Activated T-helper 9 cell treated with anti-CD3 and anti-CD28 coated beads, Interleukin-2, amount 50 U/mL, for 16 hours (primary cell): ENCODE measurements around the gene ABCC1.
"Not testable (repeated sequence)": the region's sequence is repeated elsewhere in the genome, so short reads cannot be mapped to it uniquely, and the experiment has no call there.

Experiments used
- DNase-seq: peaks from one replicate; pipeline ENCODE4 v3.0.0-alpha.2; 2020; ENCODE audit warnings: low read depth

The ABCC1 gene

DNA sequence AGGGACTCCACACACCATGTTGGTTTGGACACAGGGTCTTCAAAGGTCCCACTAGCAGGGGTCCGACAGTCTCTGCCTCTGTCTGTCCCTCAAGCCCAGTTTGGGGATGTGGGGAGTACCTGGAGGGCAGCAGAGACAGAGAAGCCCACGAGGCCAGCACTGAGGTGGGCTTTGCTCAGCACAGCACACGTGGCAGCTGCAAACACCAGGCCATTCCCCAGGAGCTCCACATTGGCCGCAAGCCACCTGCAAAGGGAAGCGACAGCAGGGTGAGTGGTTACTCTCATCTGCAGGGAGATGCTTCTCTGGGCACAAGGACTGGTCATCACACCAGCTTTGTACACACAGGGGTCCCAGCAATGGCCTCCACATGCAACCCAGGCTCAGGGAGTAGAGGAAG, 211.9 kb downstream of the ABCC1 start:
- no peak for DNase-seq

DNA sequence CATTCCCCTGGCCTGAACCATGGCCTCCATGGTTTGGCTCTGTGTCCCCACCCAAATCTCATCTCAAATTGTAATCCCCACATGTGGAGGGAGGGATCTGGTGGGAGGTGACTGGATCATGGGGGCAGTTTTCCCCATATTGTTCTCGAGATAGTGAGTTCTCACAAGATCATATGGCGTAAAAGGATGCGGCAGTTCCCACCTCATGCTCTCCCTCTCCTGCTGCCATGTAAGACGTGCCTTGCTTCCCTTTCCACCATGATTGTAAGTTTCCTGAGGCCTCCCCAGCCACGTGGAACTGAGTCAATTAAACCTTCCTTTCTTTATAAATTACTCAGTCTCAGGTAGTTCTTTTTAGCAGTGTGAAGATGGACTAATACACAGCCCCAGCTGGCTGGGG, 212.4 kb downstream of the ABCC1 start:
- not testable (repeated sequence) for DNase-seq

DNA sequence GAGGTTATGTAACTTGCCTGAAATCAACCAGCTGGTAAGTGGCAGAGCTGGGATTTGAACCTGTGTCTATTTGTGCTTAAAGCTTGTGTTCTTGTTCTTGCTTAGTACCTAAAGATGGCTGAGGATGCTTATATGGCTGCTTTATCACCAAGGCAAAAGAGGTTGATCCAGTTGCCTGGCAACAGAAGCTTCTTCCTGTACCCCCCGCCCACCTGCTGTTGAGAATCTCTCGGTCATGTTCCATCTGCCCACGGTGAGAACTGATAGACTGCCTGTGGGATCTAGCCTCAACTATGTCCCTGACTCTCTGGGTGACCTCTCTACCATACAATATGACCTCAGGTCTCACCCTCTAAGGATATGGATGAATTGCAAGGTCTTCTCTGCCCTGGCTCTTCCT, 213.2 kb downstream of the ABCC1 start:
- no peak for DNase-seq

DNA sequence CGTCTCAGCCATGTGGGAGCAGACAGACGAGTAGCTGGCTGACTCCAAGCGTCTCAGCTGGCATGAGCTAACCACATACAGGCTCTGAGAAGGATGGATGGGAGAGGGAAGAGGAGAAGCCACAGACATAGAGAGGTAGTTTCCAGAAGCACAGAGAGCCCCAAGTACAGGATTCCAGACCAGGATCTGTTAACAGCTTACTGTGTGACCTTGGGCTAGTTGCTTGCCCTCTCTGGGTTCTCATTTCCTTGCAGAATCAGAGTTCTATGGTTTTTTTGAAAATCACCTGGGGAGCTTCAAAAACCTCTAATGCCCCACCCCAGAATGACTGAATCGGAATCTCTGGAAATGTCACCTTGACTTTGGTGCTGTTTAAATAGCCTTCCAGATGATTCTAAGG, 213.7 kb downstream of the ABCC1 start:
- no peak for DNase-seq

DNA sequence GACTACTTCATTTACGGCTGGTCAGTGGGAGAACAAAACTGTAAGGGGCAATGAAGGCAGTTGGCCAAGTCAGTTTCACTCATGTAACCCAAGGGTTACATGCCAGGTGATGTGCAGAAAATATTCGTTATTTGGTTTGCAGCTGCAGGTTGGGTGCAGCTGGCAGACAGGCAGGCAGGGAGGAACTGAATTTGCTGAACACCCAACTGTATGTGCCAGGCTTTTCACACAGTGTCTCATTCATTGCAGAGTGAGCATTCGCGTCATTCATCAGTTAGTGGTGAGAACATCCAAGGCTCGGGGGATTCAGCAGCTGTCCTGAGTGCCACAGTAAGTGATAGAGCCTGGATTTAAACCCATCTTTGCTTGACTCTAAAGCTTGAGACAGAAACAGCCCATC, 214.2 kb downstream of the ABCC1 start:
- DNase-seq, result no peak

DNA sequence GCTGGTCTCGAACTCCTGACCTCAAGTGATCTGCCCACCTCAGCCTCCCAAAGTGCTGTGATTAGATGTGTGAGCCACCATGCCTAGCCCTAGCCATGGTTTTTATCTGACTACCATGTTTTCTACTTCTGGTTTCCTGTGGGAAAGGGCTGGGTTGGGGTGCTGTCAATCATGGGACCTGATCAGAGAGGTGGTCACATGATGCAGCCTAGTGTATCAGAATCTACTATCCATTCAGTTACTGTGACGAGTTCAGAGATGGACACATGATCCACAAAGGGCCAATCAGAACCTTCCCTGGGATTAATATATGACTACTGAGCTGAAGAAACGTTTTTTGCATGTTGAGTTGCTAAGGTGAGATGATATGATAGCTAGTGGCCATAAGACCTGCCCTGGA, 214.8 kb downstream of the ABCC1 start:
- no peak for DNase-seq

DNA sequence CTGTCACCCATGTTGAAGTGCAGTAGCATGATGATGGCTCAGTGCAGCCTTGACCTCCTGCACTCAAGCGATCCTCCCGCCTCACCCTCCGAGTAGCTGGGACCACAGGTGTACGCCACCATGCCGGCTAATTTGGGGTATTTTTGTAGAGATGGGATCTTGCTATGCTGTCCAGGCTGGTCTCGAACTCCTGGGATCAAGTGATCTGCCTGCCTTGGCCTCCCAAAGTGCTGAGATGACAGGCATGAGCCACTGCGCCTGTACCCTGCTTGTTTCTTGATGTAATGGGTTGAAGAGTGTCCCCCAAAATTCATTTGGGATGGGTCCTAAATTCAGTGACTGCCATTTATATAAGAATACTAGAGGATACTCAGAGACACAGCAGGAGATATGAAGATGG, 216.7 kb downstream of the ABCC1 start:
- no peak for DNase-seq

DNA sequence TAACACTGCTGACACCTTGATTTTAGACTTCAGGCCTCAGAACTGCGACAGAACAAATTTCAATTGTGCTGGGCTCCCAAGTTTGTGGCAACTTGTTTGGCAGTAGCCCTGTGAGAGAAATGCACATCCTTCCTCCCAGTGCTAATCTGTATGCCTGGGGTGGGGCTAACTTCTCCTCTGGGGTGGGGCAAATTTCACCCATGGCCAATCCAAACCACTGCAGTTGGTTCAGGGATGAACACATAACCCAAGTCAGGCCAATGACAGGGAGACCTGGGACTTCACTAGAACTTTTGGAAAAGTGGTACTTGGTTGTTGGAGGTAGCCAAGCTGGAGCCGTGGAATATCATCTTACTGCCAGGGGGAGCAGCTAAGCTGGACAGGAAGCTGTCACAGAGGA, 217.5 kb downstream of the ABCC1 start:
- no peak for DNase-seq

DNA sequence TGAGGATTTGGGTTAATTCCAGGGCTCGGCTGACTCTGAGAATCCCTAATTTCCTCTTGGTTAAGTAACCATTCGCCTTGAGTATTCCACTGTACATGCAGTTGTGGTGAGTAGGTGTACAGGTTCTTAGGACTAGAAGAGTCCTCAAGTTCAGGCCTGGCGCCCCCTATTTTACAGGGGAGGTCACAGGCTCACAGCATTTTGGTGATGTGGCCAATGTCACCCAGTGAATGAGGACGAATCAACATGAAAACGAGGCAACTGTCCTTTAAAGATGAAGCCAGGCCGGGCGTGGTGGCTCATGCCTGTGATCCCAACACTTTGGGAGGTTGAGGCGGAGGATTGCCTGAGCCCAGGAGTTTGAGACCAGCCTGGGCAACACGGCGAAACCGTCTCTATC, 218.5 kb downstream of the ABCC1 start:
- no peak for DNase-seq

DNA sequence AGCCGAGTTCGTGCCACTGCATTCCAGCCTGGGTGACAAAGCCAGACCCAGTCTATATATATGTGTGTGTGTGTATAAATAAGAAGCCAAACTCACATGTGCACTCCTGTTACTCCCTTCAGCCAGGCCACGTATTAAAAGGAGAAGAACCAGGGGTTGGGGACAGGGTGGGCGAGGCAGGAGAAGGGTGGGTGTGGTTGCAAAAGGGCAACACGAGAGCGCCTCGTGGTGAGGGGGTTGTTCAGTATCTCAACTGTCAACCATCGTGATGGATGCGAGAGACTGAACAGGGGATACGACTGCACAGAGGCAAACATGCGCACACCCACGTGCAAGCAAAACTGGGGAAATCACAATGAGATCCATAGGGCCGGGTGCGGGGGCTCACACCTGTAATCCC, 219.0 kb downstream of the ABCC1 start:
- no peak for DNase-seq

DNA sequence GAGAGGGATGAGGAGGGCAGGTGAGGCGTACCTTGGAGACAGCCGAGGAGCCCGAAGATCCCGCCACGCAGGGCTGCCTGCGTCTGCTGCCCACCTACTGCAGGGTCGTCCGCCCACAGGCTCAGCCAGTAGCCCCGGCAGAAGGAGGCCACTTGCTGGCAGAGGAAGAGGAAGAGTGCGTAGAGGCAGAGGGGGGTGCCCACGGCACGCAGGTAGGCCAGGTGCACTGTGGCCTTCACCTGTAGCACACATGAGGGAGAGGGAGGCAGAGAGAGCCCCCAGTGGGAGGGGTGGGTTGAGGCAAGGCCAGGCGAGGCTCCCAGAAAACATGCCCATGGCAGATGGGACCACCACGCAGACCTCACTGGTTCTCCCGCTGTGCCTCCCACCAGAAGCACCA, 220.2 kb downstream of the ABCC1 start:
- no peak for DNase-seq

DNA sequence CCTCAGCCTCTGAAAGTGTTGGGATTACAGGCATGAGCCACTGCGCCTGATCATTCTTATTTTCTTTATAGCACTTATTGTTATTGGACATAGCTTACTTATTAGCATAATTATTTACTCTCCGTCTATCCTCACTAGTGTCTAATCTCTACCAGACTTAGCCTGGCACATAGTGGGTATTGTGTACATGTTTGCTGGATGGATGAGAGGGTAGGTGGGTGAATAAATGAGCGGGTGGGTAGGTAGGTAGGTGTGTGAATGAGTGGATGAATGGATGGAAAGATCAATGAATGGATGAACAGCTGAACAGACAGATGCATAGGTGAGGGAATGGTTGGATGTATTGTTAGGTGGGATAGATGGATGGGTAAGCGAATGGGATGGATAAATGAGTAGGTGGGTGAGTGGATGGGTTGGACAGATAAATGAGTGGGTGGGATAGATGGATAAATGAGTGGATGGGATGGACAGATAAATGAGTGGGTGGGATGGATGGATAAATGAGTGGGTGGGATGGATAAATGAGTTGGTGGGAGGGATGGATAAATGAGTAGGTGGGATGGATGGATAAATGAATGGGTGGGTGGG, 222.0 kb downstream of the ABCC1 start:
- no peak for DNase-seq

DNA sequence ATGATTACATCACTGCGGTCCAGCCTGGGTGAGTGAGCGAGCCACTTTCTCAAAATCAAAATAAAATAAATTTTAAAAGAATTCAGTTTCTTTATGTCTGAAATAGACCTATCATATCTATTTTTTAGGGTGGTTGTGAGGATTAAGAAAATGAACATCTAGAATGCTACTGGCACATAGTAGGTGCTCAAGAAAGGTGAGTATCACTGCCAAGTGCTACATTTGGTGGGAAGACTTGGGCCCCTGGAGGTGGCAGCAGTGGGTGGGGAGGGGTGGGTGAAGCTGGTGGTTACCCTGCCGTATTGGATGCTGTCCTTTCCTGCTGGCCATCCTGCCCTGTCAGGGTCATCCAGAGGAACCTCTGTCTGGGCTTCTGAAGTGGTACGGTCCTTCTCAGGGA, 223.6 kb downstream of the ABCC1 start:
- no peak for DNase-seq

DNA sequence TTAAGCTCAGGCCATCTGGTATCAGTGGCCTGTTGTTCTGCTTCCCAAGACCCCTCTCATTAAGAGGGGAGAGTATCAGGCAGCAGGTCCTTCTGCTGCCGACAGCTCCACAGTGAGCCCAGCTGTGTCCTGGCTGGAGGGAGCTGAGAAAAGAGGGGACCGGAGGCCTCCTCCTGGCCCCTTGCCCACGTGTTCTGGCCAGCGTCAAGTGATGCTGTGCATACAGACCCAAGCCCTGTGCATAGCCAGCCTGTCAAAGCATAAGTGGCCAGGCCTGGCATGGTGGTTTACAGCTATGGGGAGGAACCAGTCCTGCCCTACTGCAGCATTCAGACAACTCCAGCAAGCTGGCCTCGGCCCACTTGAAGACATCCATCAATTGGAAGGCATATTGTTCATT, 225.9 kb downstream of the ABCC1 start:
- DNase-seq, result no peak

DNA sequence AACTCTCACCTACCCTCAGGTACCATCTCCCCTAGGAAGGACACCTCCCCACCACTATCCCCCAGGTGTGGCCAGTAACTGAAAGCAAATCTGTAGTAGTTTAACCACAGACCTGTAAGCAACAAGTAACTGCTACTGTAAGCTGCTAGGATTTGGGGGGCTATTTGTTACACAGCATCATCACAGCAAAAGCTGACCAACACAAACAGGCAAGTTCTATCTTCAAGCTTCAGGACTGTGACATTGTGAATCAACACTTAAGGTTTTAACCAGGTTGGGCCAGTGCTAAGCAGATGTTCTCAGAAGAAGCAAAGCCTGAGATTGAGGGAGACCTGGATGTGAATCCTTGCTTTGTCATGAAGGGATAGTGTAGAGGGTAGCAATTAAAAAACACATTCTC, 226.9 kb downstream of the ABCC1 start:
- DNase-seq, result no peak

DNA sequence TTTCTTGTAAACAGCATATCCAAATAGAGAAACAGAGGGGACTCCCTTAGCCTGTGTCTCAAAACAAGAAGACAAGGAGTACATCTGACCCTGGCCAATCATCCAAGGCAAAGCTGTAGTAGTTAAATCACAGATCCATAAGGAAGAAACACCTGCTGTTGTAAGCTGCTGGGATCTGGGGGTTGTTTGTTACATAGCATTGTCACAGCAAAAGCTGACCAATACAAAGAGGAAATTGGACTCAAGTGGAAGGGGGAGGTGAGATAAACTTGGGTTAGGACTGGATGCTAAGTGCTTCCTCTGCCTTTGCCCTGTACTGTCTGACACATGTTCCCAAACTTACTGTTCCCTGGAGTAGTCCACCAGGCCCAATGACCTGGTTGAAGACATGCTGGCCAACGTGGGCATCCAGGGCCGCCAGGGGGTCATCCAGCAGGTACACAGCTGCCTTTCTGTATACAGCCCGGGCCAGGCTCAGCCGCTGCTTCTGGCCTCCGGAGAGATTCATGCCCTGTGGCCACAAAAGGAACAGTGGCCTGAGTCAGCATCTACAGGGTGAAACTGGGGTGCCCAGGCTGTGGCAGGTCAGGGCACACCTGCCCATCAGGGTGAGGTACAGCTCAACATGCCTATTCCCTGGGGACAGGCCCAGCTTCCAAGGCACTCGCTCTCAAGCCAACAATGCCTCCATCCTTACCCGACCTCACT, 229.2 kb downstream of the ABCC1 start:
- DNase-seq, result no peak

DNA sequence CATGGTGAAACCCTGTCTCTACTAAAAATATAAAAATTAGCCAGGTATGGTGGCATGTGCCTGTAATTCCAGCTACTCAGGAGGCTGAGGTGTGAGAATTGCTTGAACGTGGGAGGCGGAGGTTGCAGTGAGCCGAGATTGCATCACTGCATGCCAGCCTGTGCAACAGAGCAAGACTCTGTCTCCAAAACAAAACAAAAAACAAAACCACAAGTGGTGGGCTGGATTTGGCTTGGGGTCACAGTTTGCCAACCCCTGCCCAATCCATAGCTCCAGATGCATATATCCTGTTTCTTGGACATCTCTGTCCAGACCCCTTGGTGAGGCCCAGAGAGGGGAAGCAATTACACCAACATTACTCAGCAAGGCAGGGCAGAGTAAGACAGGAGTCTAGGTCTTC, 232.3 kb downstream of the ABCC1 start:
- not testable (repeated sequence) for DNase-seq

DNA sequence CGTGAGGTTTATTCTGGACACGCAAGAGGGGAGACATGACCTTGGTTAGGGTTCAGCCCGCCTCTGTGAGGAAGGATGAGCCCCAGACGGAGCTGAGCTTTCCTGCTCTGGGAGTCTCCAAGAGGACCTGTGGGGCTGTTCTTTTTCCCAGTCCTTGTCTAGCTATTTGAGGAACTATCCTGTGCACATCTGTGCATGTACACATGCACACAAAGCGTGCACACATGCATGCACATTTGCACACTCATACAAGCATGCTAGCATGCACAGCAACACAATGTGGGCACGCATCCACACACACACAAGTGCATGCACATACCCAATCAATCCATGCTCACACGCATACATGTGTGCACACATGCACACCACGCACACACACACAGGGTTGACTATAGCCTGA, 233.5 kb downstream of the ABCC1 start:
- DNase-seq, result no peak

DNA sequence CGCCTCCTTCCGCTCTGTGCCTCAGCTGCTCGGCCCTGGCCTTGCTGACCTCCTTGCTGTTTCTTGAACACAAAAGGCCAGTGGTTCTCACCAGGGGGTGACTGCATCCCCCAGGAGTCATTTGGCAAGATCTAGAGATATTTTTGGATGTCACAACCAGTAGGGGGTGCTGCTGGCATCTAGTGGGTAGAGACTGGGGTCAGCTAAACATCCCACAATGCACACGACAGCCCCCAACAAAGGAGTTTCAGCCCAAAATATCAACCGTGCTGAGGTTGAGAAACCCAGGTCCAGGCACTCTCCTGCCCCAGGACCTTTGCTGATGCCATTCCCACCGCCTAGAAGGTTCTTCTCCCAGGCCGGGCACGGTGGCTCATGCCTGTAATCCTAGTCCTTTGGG, 234.1 kb downstream of the ABCC1 start:
- DNase-seq, result no peak

DNA sequence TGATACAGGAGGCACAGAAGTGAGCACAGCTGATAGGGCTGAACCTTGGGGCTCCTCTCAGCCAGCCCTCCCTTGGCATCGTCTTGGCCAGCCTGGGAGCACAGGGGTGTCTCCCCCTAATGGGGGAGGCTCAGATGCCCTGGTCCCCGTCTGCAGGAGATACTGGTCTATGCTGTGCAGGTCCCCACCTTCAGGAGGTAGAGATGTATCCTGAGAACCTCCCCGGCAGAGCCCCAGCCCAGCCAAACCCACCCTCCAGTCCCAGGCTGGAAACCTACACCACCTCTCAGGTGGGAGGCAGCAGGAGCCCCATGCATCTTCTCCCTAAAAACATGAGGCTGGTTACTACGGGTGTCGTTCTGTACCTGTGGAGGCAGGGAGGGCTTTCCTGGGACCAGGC, 235.2 kb downstream of the ABCC1 start:
- no peak for DNase-seq

DNA sequence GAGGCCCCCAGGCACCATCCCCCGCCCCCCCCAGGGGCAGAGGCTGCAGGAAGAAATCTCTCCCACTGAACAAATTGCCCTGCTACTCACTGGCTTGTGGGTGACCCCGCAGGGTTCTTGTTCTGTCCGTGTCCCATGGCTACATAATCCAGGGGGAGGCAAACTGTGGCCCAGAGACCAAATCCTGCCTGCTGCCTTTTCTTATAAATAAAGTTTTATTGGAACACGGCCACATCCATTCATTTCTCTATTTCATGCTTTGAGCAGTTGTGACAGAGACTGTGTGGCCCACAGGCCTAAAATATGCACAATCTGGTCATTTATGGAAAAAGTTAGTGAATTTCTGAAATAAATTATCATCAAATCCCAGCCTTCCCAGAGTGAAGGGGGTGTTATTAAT, 235.7 kb downstream of the ABCC1 start:
- DNase-seq, result no peak

DNA sequence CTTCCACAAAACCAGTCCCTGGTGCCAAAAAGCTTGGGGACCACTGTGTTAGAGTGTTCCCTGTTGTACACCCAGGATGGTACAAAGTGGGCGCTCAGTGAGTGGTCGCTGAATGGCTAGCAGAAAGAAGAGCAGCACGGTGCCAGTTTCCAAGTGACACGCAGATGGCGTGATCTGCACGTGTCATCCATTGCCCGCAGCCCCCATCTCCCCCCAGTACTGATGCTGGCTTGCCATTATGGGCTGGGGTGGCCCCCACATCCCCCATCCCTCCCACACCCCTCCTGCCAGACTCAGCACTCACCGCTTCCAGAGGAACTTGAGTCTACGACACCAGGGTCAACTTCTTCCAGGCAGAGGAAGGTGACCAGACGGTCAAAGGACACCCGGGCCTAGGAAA, 237.4 kb downstream of the ABCC1 start:
- no peak for DNase-seq

DNA sequence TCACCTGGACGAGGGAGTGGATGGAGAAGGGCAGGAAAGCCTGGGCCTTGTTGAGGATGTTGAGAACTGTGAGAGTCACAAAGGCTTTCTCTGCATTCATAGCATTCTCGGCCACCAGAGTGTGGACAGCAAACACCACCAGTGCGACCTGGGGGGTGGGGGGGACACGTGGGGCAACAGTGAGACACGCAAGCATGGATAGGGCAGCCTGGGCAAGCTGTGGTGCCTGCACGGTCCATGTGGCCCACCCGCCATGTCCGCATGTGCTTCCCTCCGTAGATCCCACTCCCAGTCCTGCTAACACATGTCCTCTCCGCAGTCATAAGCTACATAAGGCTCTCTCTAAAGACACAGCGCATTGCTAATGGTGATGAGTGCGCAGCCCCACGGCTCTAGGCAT, 239.4 kb downstream of the ABCC1 start:
- no peak for DNase-seq

DNA sequence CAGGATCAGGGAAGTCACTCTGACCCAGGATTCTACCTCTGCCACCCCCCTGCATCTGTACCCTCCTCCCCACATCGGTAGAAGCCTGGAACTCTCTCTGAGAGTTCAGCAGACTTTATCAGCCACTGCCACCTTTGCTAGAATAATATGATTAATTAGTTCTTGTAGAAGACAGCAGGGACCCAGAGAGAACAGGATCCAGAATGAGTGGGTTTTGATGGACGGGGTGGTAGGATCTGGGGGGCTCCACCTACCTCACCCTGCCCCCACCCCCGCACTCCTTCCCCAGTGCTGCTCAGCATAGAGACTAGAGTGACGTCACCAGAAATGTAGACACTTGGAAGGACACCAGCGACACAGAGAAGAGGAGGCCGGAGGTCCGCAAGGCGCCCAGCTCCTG, 240.4 kb downstream of the ABCC1 start:
- DNase-seq, result no peak
